Osteocyte (in vitro differentiated cells): ENCODE results near the gene AP1M2. TPM values are rescaled to one million over a fixed set of nuclear protein-coding genes. Genes with fewer than 3 reads are reported as not detected.

Experiments
- DNase-seq: peaks from one replicate; pipeline ENCODE4 v3.0.0; 2021; ENCODE audit warnings: mixed read lengths; ENCODE audit not compliant: unreplicated experiment; ENCODE audit errors: extremely low spot score
- H3K27ac Mint-ChIP-seq: one replicate; pipeline ENCODE4 v1.8.0; 2021; ENCODE audit warnings: mild to moderate bottlenecking, mixed read lengths; ENCODE audit not compliant: unreplicated experiment
- H3K27me3 Mint-ChIP-seq: one replicate; pipeline ENCODE4 v1.8.0; 2021; ENCODE audit warnings: mixed read lengths; ENCODE audit not compliant: unreplicated experiment
- H3K36me3 Mint-ChIP-seq: one replicate; pipeline ENCODE4 v1.8.0; 2021; ENCODE audit warnings: mixed read lengths; ENCODE audit not compliant: unreplicated experiment
- H3K4me1 Mint-ChIP-seq: one replicate; pipeline ENCODE4 v1.8.0; 2021; ENCODE audit warnings: mixed read lengths; ENCODE audit not compliant: unreplicated experiment
- H3K4me3 Mint-ChIP-seq: one replicate; pipeline ENCODE4 v1.8.0; 2021; ENCODE audit warnings: mild to moderate bottlenecking, moderate library complexity, mixed read lengths; ENCODE audit not compliant: unreplicated experiment
- H3K9me3 Mint-ChIP-seq: one replicate; pipeline ENCODE4 v1.8.0; 2021; ENCODE audit warnings: mixed read lengths; ENCODE audit not compliant: unreplicated experiment
- total RNA-seq: library from RNA; stranded (reverse); gene quantifications from 2 replicates; pipeline ENCODE4 v1.2.1, GENCODE V29; 2021
- TF ChIP-seq, protein P1 (sequence below): fragments of 200-600 bp; sonication (generic); IDR thresholded peaks from 2 replicates; pipeline ENCODE4 v1.5.0; 2021; ENCODE audit warnings: antibody characterized with exemption, mild to moderate bottlenecking, moderate library complexity

AP1M2 gene
- total RNA-seq, 1 donor from 2014 or later = not detected

GRCh38 chr19:10625762-10626138, 38.6 kb upstream of the AP1M2 start:
- Mint-ChIP-seq H3K36me3 (peaks cover 11% of the 10 kb centered on the region), H3K4me1 (peaks cover 28% of the 10 kb centered on the region), H3K4me3 (peak overlapping the region; percentile 70), H3K9me3 (no peaks in the 10 kb centered on the region), H3K27me3 (no peaks in the 10 kb centered on the region), H3K27ac (peak overlapping the region; percentile 87)
- no peak for DNase-seq
- TF ChIP-seq, protein P1, sequence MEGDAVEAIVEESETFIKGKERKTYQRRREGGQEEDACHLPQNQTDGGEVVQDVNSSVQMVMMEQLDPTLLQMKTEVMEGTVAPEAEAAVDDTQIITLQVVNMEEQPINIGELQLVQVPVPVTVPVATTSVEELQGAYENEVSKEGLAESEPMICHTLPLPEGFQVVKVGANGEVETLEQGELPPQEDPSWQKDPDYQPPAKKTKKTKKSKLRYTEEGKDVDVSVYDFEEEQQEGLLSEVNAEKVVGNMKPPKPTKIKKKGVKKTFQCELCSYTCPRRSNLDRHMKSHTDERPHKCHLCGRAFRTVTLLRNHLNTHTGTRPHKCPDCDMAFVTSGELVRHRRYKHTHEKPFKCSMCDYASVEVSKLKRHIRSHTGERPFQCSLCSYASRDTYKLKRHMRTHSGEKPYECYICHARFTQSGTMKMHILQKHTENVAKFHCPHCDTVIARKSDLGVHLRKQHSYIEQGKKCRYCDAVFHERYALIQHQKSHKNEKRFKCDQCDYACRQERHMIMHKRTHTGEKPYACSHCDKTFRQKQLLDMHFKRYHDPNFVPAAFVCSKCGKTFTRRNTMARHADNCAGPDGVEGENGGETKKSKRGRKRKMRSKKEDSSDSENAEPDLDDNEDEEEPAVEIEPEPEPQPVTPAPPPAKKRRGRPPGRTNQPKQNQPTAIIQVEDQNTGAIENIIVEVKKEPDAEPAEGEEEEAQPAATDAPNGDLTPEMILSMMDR = no peak

DNA sequence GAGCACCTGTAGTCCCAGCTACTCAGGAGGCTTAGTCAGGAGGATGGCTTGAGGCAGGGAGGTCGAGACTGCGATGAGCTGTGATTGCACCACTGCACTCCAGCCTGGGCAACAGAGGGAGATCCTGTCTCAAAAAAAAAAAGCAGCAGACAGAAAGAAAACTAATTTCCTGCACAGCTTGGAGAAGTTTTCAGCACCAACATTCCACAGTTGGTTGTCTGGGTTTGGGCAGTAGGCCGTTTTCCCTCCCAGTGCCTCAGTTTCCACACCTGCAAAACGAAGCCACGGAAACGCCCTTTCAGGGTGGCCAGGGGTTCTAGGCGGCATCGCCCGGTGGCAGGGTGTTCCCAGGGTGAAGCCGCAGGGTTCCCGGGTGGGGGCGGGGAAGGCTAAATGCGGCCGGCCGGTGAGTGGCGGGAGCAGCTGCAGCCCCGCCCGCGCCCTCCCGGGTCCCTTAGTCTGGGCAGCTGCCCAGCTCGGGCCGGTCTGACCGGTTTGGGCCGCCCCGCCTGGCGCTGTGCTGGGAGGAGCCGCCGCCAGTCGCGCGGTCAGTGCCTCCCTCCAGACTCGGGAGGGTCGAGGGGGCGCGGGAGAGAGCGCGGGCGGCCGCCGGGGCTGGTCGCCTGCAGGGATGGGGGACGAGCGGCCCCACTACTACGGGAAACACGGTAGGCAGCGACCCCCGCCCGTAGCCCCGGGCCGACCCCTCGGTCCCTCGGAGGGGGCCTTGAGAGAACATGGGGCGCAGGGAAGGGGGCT, 38.1 kb upstream of the AP1M2 start, which contains the start of gene SLC44A2:
TSS of gene SLC44A2 (plus strand) at position 551 of the 759 bp plus-strand sequence. CDS start at position 632, 81 bp downstream.
- peaks cover 28% of the 10 kb centered on the region for H3K4me1 Mint-ChIP-seq
- H3K27ac Mint-ChIP-seq = peak within 1 kb of the TSS; percentile 87
- peak within 1 kb of the TSS; percentile 70 for H3K4me3 Mint-ChIP-seq
- DNase-seq = peak; percentile 94
- H3K9me3 Mint-ChIP-seq = no peaks in the 10 kb centered on the region
- TF ChIP-seq, protein P1 = no peak
- H3K36me3 Mint-ChIP-seq = peaks cover 11% of the 10 kb centered on the region
- H3K27me3 Mint-ChIP-seq = no peaks in the 10 kb centered on the region

- H3K27ac Mint-ChIP-seq = peak overlapping the region; percentile 87
- TF ChIP-seq, protein P1 = no peak
- peak overlapping the region; percentile 70 for H3K4me3 Mint-ChIP-seq
- no peak for DNase-seq
- H3K4me1 Mint-ChIP-seq = peaks cover 28% of the 10 kb centered on the region
- H3K36me3 Mint-ChIP-seq = peaks cover 11% of the 10 kb centered on the region
- H3K9me3 Mint-ChIP-seq = no peaks in the 10 kb centered on the region
- no peaks in the 10 kb centered on the region for H3K27me3 Mint-ChIP-seq
Measured at GRCh38 chr19:10624585-10624984, 37.5 kb upstream of the AP1M2 start.

GRCh38 chr19:10621966-10622365, 34.9 kb upstream of the AP1M2 start:
- H3K27ac Mint-ChIP-seq = peak overlapping the region; percentile 54
- TF ChIP-seq, protein P1 = no peak
- no peaks in the 10 kb centered on the region for H3K9me3 Mint-ChIP-seq
- H3K36me3 Mint-ChIP-seq = peaks cover 3% of the 10 kb centered on the region
- H3K27me3 Mint-ChIP-seq = no peaks in the 10 kb centered on the region
- no peak for DNase-seq
- H3K4me3 Mint-ChIP-seq = no peak overlapping the region
- peaks cover 43% of the 10 kb centered on the region for H3K4me1 Mint-ChIP-seq

- Mint-ChIP-seq H3K27ac (no peak overlapping the region), H3K27me3 (no peaks in the 10 kb centered on the region), H3K36me3 (peaks cover 3% of the 10 kb centered on the region), H3K4me1 (peaks cover 42% of the 10 kb centered on the region), H3K9me3 (no peaks in the 10 kb centered on the region), H3K4me3 (no peak overlapping the region)
- no peak for DNase-seq
- TF ChIP-seq, protein P1 = no peak
Measured at GRCh38 chr19:10620786-10621185, 33.7 kb upstream of the AP1M2 start.
